NCI-H748 treated with DMSO at 0.1 percent for 48 hours (cell line): ENCODE measurements around the gene GPHA2.

Source experiments
- DNase-seq: peaks from one replicate; lab custom pipeline; 2025; lab: John Stamatoyannopoulos, UW

The GPHA2 gene

GRCh38 chr11:64909653-64910343 lies 25.9 kb downstream of the GPHA2 start:
- no peak for DNase-seq

- DNase-seq = no peak
These were observed 26.9 kb downstream of the GPHA2 start for GRCh38 chr11:64908766-64909165.

DNA sequence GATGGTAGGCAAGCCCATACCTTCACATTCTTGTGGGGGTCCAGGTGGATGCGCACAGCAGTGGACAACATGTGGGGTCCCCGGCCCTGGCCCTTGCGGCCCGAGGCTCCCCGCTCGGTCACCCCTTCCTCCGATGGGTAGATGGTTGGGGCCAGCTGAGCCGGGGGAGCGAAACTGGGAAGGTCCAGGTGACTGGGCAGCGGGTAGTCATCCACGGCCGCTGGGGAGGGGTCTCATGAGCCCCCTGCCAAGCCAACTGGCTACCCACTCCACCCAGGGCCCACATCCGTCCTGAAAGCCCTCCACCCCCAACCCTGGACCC lies 29.4 kb downstream of the GPHA2 start:
- DNase-seq = no peak

- no peak for DNase-seq
These were observed 30.0 kb downstream of the GPHA2 start for GRCh38 chr11:64905516-64906313.

GRCh38 chr11:64903291-64903833 lies 32.3 kb downstream of the GPHA2 start:
- no peak for DNase-seq

GRCh38 chr11:64902102-64902900 lies 33.4 kb downstream of the GPHA2 start:
- no peak for DNase-seq

GRCh38 chr11:64900774-64901173 lies 34.9 kb downstream of the GPHA2 start:
- DNase-seq = no peak

GRCh38 chr11:64900263-64900678 lies 35.4 kb downstream of the GPHA2 start:
- no peak for DNase-seq

DNA sequence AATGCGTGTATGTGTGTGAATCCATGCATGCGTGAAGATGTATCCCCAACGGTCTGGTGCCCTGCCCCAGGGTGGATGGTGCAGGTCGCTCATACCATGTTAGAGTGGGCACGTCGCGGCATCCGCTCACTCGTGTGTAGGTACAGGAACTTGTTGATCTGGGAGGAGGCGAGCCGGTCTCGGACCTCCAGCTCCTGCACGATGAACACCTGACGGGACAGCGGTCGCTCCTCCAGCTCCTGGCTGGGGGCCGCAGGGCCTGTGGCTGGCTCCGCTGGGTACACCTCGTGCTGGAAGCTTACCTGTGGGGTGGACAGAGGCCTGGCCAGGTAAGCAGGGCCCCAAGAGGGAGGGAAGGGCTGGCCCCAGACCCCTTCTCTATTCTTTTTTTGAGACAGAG lies 37.2 kb downstream of the GPHA2 start:
- DNase-seq = no peak

DNA sequence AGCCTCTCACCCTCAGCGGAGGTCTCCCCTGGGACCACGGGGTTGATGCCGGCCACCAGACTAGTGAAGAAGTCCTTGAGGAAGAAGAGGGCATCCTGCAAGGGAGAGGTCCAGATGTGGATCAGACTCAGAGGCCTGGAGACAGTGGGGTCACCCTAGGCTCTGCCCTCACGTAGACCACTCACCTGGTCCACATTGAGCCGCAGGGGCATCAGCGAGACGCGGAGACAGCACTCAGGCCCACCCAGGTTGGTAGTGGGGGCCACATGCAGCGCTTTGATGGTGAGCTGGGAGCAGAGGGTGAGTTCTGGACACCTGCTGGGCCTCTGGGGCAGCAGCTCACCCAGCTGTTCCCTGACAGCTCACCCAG lies 37.6 kb downstream of the GPHA2 start:
- DNase-seq = no peak

DNA sequence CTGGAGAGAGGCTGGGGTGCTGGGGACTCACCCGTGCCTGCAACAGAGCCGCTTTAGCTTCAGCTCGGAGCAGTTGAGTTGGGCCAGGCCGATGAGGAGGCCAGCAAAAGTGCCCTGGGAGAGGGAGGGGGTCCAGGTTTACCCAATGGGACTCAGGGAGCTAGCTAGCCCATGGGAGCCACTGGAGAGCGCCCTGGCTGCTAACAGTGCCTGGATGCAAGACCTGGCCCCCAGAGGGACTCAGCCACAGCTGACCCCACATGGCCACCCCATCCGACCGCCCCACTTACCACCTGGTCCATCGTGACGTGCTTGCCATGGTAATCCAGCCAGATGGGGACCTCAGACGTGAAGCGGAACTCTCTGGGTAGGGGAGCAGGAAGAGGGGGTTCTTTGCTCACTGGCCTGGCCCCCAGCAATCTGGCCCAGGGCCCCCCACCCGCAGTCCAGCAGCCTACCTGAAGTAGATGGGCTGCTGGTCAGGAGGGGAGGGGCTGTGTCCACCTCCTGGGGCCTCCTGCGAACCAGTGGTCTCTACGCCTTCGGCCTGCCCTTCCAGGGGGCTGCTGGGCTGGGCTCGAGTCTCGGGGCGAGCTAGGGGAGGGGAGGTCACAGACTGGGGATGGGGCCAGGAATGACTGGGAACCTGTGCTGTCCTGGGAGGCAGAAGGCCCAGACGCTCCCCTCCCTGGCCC lies 38.2 kb downstream of the GPHA2 start:
- no peak for DNase-seq

GRCh38 chr11:64896448-64897022 lies 39.2 kb downstream of the GPHA2 start:
- no peak for DNase-seq

- DNase-seq = no peak
These were observed 40.8 kb downstream of the GPHA2 start for GRCh38 chr11:64894812-64895452.

- DNase-seq = peak; percentile 34
These were observed 41.5 kb downstream of the GPHA2 start for GRCh38 chr11:64894070-64894811.

DNA sequence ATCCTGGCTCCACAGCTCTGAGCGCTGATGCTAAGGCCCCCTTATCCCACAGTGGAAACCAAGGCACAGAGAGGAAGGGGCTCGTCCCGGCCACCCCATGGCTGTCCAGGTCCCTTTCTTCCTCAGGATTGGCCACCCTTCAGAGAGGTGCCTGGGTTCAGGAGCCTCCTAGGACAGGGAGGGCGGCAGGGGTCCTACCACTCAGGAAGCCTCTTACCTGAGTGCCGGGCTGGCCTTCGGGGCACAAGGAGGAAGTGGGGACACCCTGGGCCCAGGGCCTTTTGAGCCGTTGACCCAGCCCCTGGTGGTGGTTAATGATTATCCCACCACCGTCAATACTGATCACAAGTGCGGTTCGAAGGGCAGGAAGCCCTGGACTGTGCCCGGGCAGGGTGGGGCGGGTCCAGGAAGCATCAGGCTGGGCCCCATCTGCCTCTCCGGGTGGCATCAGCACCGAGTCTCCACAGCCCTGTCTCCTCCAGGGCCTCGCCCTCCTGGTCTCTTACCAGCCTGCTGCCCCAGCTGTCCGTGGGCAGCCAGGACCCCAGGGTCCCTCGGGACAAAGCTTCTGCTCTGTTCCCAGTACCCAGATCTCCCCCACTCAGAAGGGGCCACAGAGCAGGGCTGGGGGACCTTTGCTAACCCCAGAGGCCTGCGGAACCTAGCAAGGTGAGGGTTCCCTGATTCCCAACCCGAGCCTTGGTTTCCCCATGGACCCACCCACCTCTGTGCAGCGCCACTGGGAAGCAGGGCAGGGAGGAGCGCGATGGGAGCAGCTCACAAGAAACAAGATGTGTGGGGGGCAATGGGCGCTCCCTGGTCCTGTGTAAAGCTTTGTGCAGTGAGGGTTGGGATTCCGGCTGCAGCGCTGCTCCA lies 42.3 kb downstream of the GPHA2 start:
- no peak for DNase-seq

GRCh38 chr11:64892838-64893193 lies 42.9 kb downstream of the GPHA2 start:
- no peak for DNase-seq

DNA sequence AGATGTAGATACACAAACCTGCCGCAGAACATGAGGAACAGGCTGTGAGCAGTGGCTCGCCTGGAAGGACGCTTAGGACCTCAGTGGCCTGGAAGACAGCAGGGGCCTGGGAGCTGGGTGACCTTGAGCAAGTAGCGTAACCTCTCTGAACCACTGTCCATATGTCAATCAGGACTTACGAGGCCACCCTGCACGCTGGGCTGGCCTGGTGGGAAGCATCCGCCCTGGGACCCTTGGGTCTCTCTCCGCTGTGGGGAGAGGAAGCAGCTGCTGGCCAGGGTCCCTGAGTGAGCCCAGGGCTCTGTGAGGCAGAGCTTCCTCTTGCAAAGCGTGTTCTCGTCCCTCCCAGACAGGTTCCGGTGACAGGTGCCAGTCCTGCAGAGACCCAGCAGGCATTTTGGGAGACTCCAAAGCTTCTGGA lies 43.3 kb downstream of the GPHA2 start:
- no peak for DNase-seq

DNA sequence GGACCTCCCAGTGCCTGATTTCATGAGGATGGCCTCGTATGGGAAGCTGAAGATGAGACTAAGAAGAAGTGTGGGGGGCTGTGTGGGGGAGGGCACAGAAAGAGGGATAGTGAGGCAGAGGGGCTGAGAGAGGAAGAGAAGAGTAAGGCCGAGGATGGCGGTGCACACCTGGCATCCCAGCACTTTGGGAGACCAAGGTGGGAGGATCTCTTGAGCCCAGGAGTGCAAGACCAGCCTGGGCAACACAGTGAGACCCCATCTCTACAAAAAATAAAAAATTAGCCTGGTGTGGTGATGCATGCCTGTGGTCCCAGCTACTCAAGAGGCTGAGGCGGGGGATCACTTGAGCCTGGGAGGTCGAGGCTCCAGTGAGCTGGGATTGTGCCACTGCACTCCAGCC lies 43.8 kb downstream of the GPHA2 start:
- DNase-seq = no peak

- no peak for DNase-seq
These were observed 44.4 kb downstream of the GPHA2 start for GRCh38 chr11:64891215-64891848.
